ENCODE results near the gene MPL. TPM values are rescaled to one million over a fixed set of nuclear protein-coding genes. Genes with fewer than 3 reads are reported as not detected.

The MPL gene
- total and polyA plus RNA-seq, 3 experiments from 2014 or later, result not detected

DNA sequence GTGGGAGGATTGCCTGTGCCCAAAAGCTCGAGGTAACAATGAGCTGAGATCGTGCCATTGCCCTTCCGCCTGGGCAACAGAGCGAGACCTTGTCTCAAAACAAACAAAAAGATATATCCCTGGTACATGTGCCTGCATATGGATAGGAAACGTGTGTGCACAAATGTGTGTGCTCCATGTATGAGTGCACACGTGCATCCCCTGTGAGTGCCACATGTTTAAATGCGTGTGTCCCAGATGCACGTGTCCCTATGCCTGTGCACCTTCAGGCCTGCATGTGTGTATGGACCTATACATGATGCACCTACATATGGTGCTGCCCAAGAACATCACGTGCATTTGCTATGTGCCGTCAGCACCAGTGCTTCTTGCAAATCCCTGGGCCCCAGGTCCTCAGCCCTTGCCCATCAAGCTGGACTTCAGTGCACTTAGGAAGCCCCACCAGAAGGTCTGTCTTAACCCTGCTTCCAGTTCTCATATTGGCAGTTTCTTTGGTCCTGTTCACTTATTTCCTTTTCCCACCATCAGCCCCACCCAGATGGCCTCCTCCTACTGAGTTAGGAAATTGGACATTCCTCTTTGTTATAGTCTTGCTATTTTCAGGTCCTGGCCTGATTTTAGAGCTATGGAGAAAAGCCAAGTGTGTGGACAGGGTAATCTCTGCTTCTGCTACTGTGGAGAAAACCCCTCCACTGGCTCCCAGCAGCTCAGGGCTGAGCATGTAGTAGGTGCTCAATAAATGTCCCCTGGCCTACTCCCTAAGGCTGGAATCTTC lies 21.5 kb upstream of the MPL start:
- no peaks in the 10 kb centered on the region for H3K36me3 Mint-ChIP-seq
- DNase-seq, result no peak
- no peak overlapping the region for H3K4me3 ChIP-seq (ENCODE audit: low read length)
- no peaks in the 10 kb centered on the region for H3K9me3 ChIP-seq (ENCODE audit: low read length)
- no peaks in the 10 kb centered on the region for H3K4me1 ChIP-seq (ENCODE audit: insufficient read depth, low read length)
- H3K27me3 ChIP-seq (ENCODE audit: insufficient read depth, low read length, poor library complexity, severe bottlenecking), result no peaks in the 10 kb centered on the region
- CTCF ChIA-PET, result no interaction called here
- no peaks in the 10 kb centered on the region for H3K36me3 ChIP-seq (ENCODE audit: insufficient read depth, low read length)
- no peaks in the 10 kb centered on the region for H3K9me3 Mint-ChIP-seq
- H3K27ac Mint-ChIP-seq, result no peak overlapping the region
- no peaks in the 10 kb centered on the region for H3K27me3 Mint-ChIP-seq
- H3K4me1 Mint-ChIP-seq, result no peaks in the 10 kb centered on the region
- no peak overlapping the region for H3K27ac ChIP-seq (ENCODE audit: low read depth, low read length)
- POLR2A ChIA-PET, result no interaction called here
- no peak overlapping the region for H3K4me3 Mint-ChIP-seq

DNA sequence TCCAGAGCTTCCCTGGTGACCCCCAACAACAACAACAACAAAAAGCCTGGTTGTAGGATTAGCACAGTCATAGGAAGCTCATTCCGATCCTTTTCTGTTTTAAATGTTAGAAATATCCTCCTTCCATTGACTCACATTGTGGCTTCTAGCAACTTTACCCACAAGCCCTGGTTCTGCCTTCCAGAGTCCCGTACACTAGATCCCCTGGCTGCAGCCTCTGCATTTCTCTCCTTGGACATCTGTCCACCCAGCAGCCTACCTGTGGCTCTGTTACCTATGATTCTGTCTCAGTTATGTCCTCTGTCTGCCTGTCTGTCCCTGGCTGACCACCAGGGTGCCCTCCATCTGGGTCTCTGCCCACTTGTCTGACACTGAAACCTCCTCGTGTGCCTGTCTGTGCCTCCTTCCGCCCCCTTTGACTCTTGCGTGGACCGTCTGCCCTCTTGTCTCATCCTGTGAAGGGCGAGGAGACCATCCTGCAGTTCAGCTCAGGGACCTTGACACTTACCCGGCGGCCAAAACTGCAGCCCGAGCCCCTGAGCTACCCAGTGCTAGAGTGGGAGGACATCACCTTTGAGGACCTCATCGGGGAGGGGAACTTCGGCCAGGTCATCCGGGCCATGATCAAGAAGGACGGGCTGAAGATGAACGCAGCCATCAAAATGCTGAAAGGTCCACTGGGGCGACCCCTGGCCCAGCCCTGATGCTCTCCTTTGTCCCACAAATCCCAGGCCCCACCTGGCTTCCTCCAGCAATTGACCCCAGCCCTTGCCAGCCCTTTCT lies 20.7 kb upstream of the MPL start:
- Mint-ChIP-seq H3K27me3 (no peaks in the 10 kb centered on the region), H3K4me1 (no peaks in the 10 kb centered on the region), H3K4me3 (no peak overlapping the region), H3K9me3 (no peaks in the 10 kb centered on the region), H3K36me3 (no peaks in the 10 kb centered on the region), H3K27ac (no peak overlapping the region)
- DNase-seq, result no peak
- H3K36me3 ChIP-seq (ENCODE audit: insufficient read depth, low read length), result no peaks in the 10 kb centered on the region
- ChIA-PET POLR2A (no interaction called here), CTCF (no interaction called here)
- H3K27me3 ChIP-seq (ENCODE audit: insufficient read depth, low read length, poor library complexity, severe bottlenecking), result no peaks in the 10 kb centered on the region
- no peak overlapping the region for H3K27ac ChIP-seq (ENCODE audit: low read depth, low read length)
- no peaks in the 10 kb centered on the region for H3K9me3 ChIP-seq (ENCODE audit: low read length)
- no peaks in the 10 kb centered on the region for H3K4me1 ChIP-seq (ENCODE audit: insufficient read depth, low read length)
- H3K4me3 ChIP-seq (ENCODE audit: low read length), result no peak overlapping the region

DNA sequence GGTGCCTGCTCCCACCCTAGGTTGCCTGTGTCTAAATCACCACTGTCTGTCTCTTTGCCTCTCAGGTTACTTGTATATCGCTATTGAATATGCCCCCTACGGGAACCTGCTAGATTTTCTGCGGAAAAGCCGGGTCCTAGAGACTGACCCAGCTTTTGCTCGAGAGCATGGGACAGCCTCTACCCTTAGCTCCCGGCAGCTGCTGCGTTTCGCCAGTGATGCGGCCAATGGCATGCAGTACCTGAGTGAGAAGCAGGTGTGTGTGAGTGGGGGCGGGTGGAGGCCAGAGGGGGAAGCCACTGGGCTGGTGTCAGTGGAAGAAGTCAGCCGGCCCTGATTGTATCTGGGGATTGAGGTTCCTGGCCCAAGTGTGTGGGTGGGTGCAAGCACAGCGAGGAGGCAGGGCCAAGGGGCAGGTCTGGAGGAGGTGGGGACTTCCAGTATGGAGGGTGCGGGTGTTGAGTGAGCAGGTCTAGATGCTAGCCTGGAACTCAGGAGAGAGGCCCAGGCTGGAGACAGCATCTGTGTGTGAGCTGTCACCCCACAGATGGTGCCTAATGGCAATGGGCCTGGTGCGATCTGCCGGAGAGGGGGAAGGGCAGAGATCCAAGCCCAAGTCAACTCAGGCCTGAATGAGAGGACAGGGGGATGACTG lies 19.7 kb upstream of the MPL start:
- Mint-ChIP-seq H3K27ac (no peak overlapping the region), H3K4me1 (no peaks in the 10 kb centered on the region), H3K27me3 (no peaks in the 10 kb centered on the region), H3K36me3 (no peaks in the 10 kb centered on the region), H3K9me3 (no peaks in the 10 kb centered on the region), H3K4me3 (no peak overlapping the region)
- Histone ChIP-seq H3K36me3 (ENCODE audit: insufficient read depth, low read length) (no peaks in the 10 kb centered on the region), H3K4me3 (ENCODE audit: low read length) (no peak overlapping the region), H3K4me1 (ENCODE audit: insufficient read depth, low read length) (no peaks in the 10 kb centered on the region), H3K27me3 (ENCODE audit: insufficient read depth, low read length, poor library complexity, severe bottlenecking) (no peaks in the 10 kb centered on the region), H3K9me3 (ENCODE audit: low read length) (no peaks in the 10 kb centered on the region), H3K27ac (ENCODE audit: low read depth, low read length) (no peak overlapping the region)
- ChIA-PET CTCF (no interaction called here), POLR2A (no interaction called here)
- DNase-seq, result no peak

DNA sequence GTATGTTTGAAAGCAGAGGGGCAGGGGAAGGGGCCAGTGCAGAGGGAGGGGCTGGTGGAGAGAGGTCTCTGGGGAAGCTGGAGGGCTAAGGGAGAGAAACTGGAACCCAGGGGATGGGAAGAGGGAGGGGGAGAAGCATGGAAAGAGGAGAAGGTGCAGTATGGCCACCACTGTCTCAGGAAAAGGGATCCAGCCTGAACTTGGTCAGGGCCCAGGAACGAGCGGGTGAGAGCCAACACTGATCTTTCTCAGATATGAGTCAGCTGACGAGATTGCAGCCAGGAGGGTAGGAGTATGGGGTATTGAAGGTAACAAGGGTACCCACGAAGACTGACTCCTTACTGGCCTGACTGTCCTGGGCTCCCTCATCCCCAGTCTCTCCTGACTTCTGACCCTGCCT lies 18.8 kb upstream of the MPL start:
- CTCF ChIA-PET, result no interaction called here
- Histone ChIP-seq H3K9me3 (ENCODE audit: low read length) (no peaks in the 10 kb centered on the region), H3K4me1 (ENCODE audit: insufficient read depth, low read length) (no peaks in the 10 kb centered on the region), H3K27ac (ENCODE audit: low read depth, low read length) (no peak overlapping the region), H3K36me3 (ENCODE audit: insufficient read depth, low read length) (no peaks in the 10 kb centered on the region), H3K4me3 (ENCODE audit: low read length) (no peak overlapping the region), H3K27me3 (ENCODE audit: insufficient read depth, low read length, poor library complexity, severe bottlenecking) (no peaks in the 10 kb centered on the region)
- no peaks in the 10 kb centered on the region for H3K36me3 Mint-ChIP-seq
- no peak for DNase-seq
- POLR2A ChIA-PET, result no interaction called here
- H3K27me3 Mint-ChIP-seq, result no peaks in the 10 kb centered on the region
- H3K27ac Mint-ChIP-seq, result peak overlapping the region in 1 of 8 donors; percentile 11
- H3K9me3 Mint-ChIP-seq, result no peaks in the 10 kb centered on the region
- H3K4me1 Mint-ChIP-seq, result no peaks in the 10 kb centered on the region
- no peak overlapping the region for H3K4me3 Mint-ChIP-seq

DNA sequence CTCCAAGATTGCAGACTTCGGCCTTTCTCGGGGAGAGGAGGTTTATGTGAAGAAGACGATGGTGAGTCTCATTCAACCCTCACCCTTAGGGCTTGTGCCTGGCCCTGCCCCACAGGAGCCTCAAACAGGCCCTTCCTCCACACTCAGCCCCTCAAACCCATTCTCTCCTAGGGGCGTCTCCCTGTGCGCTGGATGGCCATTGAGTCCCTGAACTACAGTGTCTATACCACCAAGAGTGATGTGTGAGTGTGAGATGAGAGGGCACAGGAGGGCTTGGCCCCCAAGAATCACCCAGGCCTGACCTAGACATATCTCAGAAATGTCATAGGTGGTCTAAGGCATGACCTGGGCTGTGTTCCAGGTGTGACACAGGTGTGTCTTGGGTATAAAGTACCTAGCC lies 18.3 kb upstream of the MPL start:
- POLR2A ChIA-PET, result no interaction called here
- H3K9me3 Mint-ChIP-seq, result peaks cover 0 to 3% (median 2%) of the 10 kb centered on the region in 5 donors

DNA sequence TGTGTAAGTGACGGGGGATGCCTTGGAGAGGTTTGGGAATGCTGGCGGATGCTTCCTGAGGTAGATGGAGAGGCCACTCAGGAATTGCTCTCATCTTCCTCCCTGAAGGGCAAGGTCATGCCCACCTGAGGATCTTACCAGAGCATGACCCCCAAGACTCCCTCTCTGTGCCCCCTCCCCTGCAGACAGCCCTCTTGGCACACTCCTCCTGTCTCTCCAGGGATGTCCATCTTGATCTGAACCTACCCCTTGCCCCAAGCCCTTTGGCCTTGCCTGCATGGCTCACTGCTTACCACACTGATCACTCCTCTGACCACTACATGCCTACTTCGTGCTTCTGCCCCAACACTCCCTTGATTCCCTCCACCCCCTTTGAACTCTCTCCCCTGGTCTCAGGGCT lies 17.9 kb upstream of the MPL start:
- H3K27ac Mint-ChIP-seq, result peak overlapping the region in 2 of 8 donors; percentile 16 to 46
- H3K36me3 Mint-ChIP-seq, result peaks cover 0 to 7% (median 1%) of the 10 kb centered on the region in 3 donors
- H3K9me3 Mint-ChIP-seq, result peaks cover 3 to 7% (median 6%) of the 10 kb centered on the region in 5 donors
- Histone ChIP-seq H3K4me1 (ENCODE audit: insufficient read depth, low read length) (no peaks in the 10 kb centered on the region), H3K27me3 (ENCODE audit: insufficient read depth, low read length, poor library complexity, severe bottlenecking) (no peaks in the 10 kb centered on the region), H3K4me3 (ENCODE audit: low read length) (no peak overlapping the region), H3K36me3 (ENCODE audit: insufficient read depth, low read length) (no peaks in the 10 kb centered on the region), H3K9me3 (ENCODE audit: low read length) (no peaks in the 10 kb centered on the region), H3K27ac (ENCODE audit: low read depth, low read length) (no peak overlapping the region)
- no peak for DNase-seq
- POLR2A ChIA-PET, result no interaction called here
- CTCF ChIA-PET, result no interaction called here
- no peak overlapping the region for H3K4me3 Mint-ChIP-seq
- H3K4me1 Mint-ChIP-seq, result no peaks in the 10 kb centered on the region
- peaks cover 0 to 1% of the 10 kb centered on the region in 2 donors for H3K27me3 Mint-ChIP-seq

More for the DNA sequence above, 18.3 kb upstream of the MPL start:
- Histone ChIP-seq H3K36me3 (ENCODE audit: insufficient read depth, low read length) (no peaks in the 10 kb centered on the region), H3K27me3 (ENCODE audit: insufficient read depth, low read length, poor library complexity, severe bottlenecking) (no peaks in the 10 kb centered on the region), H3K27ac (ENCODE audit: low read depth, low read length) (no peak overlapping the region), H3K4me1 (ENCODE audit: insufficient read depth, low read length) (no peaks in the 10 kb centered on the region), H3K4me3 (ENCODE audit: low read length) (no peak overlapping the region), H3K9me3 (ENCODE audit: low read length) (no peaks in the 10 kb centered on the region)
- DNase-seq, result no peak
- Mint-ChIP-seq H3K4me3 (no peak overlapping the region), H3K27ac (no peak overlapping the region), H3K27me3 (no peaks in the 10 kb centered on the region), H3K36me3 (peaks cover 0 to 2% (median 0%) of the 10 kb centered on the region in 3 donors), H3K4me1 (no peaks in the 10 kb centered on the region)
- CTCF ChIA-PET, result no interaction called here

GRCh38 chr1:43321331-43321891 lies 16.2 kb upstream of the MPL start:
- Mint-ChIP-seq H3K9me3 (peaks cover 8 to 19% (median 16%) of the 10 kb centered on the region in 5 donors), H3K27ac (peak overlapping the region in 1 of 8 donors; percentile 30), H3K36me3 (peaks cover 0 to 18% (median 1%) of the 10 kb centered on the region in 3 donors), H3K4me1 (no peaks in the 10 kb centered on the region), H3K4me3 (no peak overlapping the region), H3K27me3 (peaks cover 0 to 1% of the 10 kb centered on the region in 2 donors)
- DNase-seq, result no peak
- ChIA-PET POLR2A (no interaction called here), CTCF (no interaction called here)
- no peak overlapping the region for H3K27ac ChIP-seq (ENCODE audit: low read depth, low read length)
- H3K9me3 ChIP-seq (ENCODE audit: low read length), result no peaks in the 10 kb centered on the region
- H3K36me3 ChIP-seq (ENCODE audit: insufficient read depth, low read length), result no peaks in the 10 kb centered on the region
- no peaks in the 10 kb centered on the region for H3K27me3 ChIP-seq (ENCODE audit: insufficient read depth, low read length, poor library complexity, severe bottlenecking)
- H3K4me3 ChIP-seq (ENCODE audit: low read length), result no peak overlapping the region
- H3K4me1 ChIP-seq (ENCODE audit: insufficient read depth, low read length), result no peaks in the 10 kb centered on the region

GRCh38 chr1:43322506-43322905 lies 15.1 kb upstream of the MPL start:
- ChIA-PET POLR2A (no interaction called here), CTCF (no interaction called here)

More at GRCh38 chr1:43322506-43322905, 15.1 kb upstream of the MPL start:
- no peak overlapping the region for H3K4me3 Mint-ChIP-seq
- peaks cover 11 to 21% (median 16%) of the 10 kb centered on the region in 5 donors for H3K9me3 Mint-ChIP-seq
- no peaks in the 10 kb centered on the region for H3K4me1 ChIP-seq (ENCODE audit: insufficient read depth, low read length)
- no peaks in the 10 kb centered on the region for H3K27me3 ChIP-seq (ENCODE audit: insufficient read depth, low read length, poor library complexity, severe bottlenecking)
- H3K4me3 ChIP-seq (ENCODE audit: low read length), result no peak overlapping the region
- no peak overlapping the region for H3K27ac ChIP-seq (ENCODE audit: low read depth, low read length)
- peaks cover 0 to 1% of the 10 kb centered on the region in 2 donors for H3K27me3 Mint-ChIP-seq
- H3K36me3 Mint-ChIP-seq, result peaks cover 0 to 18% (median 1%) of the 10 kb centered on the region in 3 donors
- H3K36me3 ChIP-seq (ENCODE audit: insufficient read depth, low read length), result no peaks in the 10 kb centered on the region
- H3K9me3 ChIP-seq (ENCODE audit: low read length), result no peaks in the 10 kb centered on the region
- no peak overlapping the region for H3K27ac Mint-ChIP-seq
- no peak for DNase-seq
- no peaks in the 10 kb centered on the region for H3K4me1 Mint-ChIP-seq
